NB4 (cell line): ENCODE measurements around the gene UBR7.

Experiments used
- POLR2A ChIP-seq: IDR thresholded peaks from 2 replicates; pipeline ENCODE4 v1.6.1; 2011; ENCODE audit warnings: mild to moderate bottlenecking; ENCODE audit not compliant: insufficient read length; ENCODE audit errors: extremely low read depth
- TF ChIP-seq, protein P1 (sequence below): IDR thresholded peaks from one replicate; pipeline ENCODE4 v1.5.1; 2012; ENCODE audit warnings: low read depth, low read length
- TF ChIP-seq, protein P2 (sequence below): IDR thresholded peaks from 2 replicates; pipeline ENCODE4 v1.6.1; 2011; ENCODE audit warnings: low read depth, low read length

DNA sequence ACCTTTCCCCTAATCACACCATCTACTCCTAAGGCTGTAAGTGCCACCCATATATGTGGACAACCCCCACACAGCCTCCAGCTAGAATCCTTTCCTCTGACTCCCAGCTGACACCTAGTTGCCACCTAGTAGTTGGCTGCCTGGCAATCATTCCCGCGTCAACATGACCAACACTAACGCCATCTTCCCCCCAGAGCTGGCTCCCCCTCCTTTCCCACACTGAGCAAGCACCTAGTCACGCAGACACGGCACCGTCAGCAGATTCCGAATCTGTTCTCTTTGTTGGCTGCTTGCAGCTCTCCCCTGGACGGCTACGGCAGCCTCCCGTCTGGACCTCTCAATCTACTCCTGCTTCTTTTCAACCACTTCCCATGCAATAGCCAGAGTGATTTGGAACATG is 27.7 kb downstream of the UBR7 start:
- TF ChIP-seq, protein P1, sequence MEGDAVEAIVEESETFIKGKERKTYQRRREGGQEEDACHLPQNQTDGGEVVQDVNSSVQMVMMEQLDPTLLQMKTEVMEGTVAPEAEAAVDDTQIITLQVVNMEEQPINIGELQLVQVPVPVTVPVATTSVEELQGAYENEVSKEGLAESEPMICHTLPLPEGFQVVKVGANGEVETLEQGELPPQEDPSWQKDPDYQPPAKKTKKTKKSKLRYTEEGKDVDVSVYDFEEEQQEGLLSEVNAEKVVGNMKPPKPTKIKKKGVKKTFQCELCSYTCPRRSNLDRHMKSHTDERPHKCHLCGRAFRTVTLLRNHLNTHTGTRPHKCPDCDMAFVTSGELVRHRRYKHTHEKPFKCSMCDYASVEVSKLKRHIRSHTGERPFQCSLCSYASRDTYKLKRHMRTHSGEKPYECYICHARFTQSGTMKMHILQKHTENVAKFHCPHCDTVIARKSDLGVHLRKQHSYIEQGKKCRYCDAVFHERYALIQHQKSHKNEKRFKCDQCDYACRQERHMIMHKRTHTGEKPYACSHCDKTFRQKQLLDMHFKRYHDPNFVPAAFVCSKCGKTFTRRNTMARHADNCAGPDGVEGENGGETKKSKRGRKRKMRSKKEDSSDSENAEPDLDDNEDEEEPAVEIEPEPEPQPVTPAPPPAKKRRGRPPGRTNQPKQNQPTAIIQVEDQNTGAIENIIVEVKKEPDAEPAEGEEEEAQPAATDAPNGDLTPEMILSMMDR: no peak
- no peak for TF ChIP-seq POLR2A
- TF ChIP-seq, protein P2, sequence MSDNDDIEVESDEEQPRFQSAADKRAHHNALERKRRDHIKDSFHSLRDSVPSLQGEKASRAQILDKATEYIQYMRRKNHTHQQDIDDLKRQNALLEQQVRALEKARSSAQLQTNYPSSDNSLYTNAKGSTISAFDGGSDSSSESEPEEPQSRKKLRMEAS: no peak
